HCT116 (cell line): ENCODE results near the gene PLA1A. TPM values are rescaled to one million over a fixed set of nuclear protein-coding genes. Genes with fewer than 3 reads are reported as not detected.

ENCODE experiments used
- ATAC-seq: fragments of 200-7000 bp; cut with Tn5 transposase; 2 replicates; pipeline ENCODE4 v1.9.1; 2020; ENCODE audit warnings: mild to moderate bottlenecking, moderate library complexity
- BruUV-seq: library from RNA; stranded (reverse); fragments of 400-500 nt; replicated peaks from 2 replicates; lab custom pipeline; 2021; lab: Mats Ljungman, UMichigan
- CTCF ChIA-PET: fragments of 300-600 bp; sonication (Branson Sonifier 250); formaldehyde crosslinking; loops from one replicate; lab custom pipeline; 2021; ENCODE audit warnings: antibody characterized with exemption; lab: Charles Lee
- POLR2A ChIA-PET: fragments of 300-600, 350-600 bp; sonication (Branson Sonifier 250); formaldehyde crosslinking; loops from one replicate; lab custom pipeline; 2021; ENCODE audit warnings: antibody characterized with exemption; lab: Charles Lee
- RAD21 ChIA-PET, 2 experiments: fragments of 300-600 bp; sonication (Branson Sonifier 250); formaldehyde crosslinking; loops; one replicate each; lab custom pipeline; 2023; ENCODE audit warnings: low total read pairs in 2 of 2; ENCODE audit not compliant: uncharacterized antibody in 2 of 2, unreplicated experiment in 2 of 2, low non-redundant PET in 1 of 2; lab: Charles Lee
- DNase-seq: peaks from one replicate; pipeline ENCODE4 v3.0.0-alpha.2; 2010; ENCODE audit warnings: low read depth, low spot score
- H2AFZ ChIP-seq: fragments of 200-600 bp; shearing (Covaris generic), sonication (generic); 2 replicates; pipeline ENCODE4 v1.6.1; 2017; ENCODE audit warnings: low read depth, mixed run types, mixed read lengths, antibody characterized with exemption, low read length; ENCODE audit not compliant: poor library complexity, severe bottlenecking
- H3K27ac ChIP-seq: 2 replicates; pipeline ENCODE4 v1.5.1; 2012; ENCODE audit warnings: low read depth, low read length
- H3K27me3 ChIP-seq: fragments of 200-600 bp; sonication (generic); 2 replicates; pipeline ENCODE4 v1.6.1; 2016; ENCODE audit warnings: mixed run types, low read length, mixed read lengths; ENCODE audit not compliant: insufficient read depth
- H3K36me3 ChIP-seq, 2 experiments: fragments of 200-500 bp in 1 of 2; fragments of 200-600 bp in 1 of 2; sonication (Bioruptor generic) in 1 of 2; sonication (generic) in 1 of 2; 2 replicates each; pipeline versions ENCODE4 v1.5.1 to v1.6.1; 2014 to 2016; ENCODE audit warnings: low read length in 2 of 2, inconsistent platforms in 1 of 2, mixed read lengths in 1 of 2, mixed run types in 1 of 2; ENCODE audit not compliant: insufficient read depth in 2 of 2, control insufficient read depth in 1 of 2
- H3K4me1 ChIP-seq, 2 experiments: fragments of 200-600 bp in 1 of 2; sonication (generic) in 1 of 2; 2 replicates each; pipeline versions ENCODE4 v1.5.1 to v1.6.1; 2012 to 2017; ENCODE audit warnings: low read length in 2 of 2, inconsistent platforms in 1 of 2, mild to moderate bottlenecking in 1 of 2, mixed read lengths in 1 of 2, mixed run types in 1 of 2, moderate library complexity in 1 of 2; ENCODE audit not compliant: insufficient read depth in 2 of 2, control insufficient read depth in 1 of 2
- H3K4me2 ChIP-seq: fragments of 200-600 bp; sonication (generic); 2 replicates; pipeline ENCODE4 v1.6.1; 2017; ENCODE audit warnings: mixed run types, low read length, mixed read lengths
- H3K4me3 ChIP-seq, 2 experiments: fragments of 200-600 bp in 1 of 2; sonication (generic) in 1 of 2; replicated peaks in 1 of 2; 2 replicates each; pipeline ENCODE4 v1.5.1; 2011 to 2016; ENCODE audit warnings: low read length in 2 of 2, control low read depth in 1 of 2, low read depth in 1 of 2, mild to moderate bottlenecking in 1 of 2, mixed read lengths in 1 of 2, mixed run types in 1 of 2
- H3K79me2 ChIP-seq: fragments of 200-600 bp; sonication (generic); 2 replicates; pipeline ENCODE4 v1.6.1; 2017; ENCODE audit warnings: mild to moderate bottlenecking, mixed run types, low read length, moderate library complexity, mixed read lengths; ENCODE audit not compliant: insufficient read depth
- H3K9ac ChIP-seq: fragments of 200-600 bp; sonication (generic); 2 replicates; pipeline ENCODE4 v1.6.1; 2016; ENCODE audit warnings: low read length, mixed read lengths
- H3K9me2 ChIP-seq: fragments of 200-600 bp; sonication (generic), shearing (Covaris generic); 2 replicates; pipeline ENCODE4 v1.6.1; 2017; ENCODE audit warnings: mixed run types, mild to moderate bottlenecking, moderate library complexity; ENCODE audit not compliant: insufficient read depth
- H3K9me3 ChIP-seq, 2 experiments: fragments of 200-500 bp in 1 of 2; fragments of 200-600 bp in 1 of 2; sonication (Bioruptor generic) in 1 of 2; sonication (generic) in 1 of 2; 2 replicates each; pipeline ENCODE4 v1.6.1; 2014 to 2017; ENCODE audit warnings: low read length in 2 of 2, mixed read lengths in 2 of 2, inconsistent platforms in 1 of 2, low read depth in 1 of 2, mild to moderate bottlenecking in 1 of 2, mixed run types in 1 of 2, moderate library complexity in 1 of 2; ENCODE audit not compliant: control insufficient read depth in 1 of 2, insufficient read depth in 1 of 2
- H4K20me1 ChIP-seq: fragments of 200-600 bp; sonication (generic), shearing (Covaris generic); 2 replicates; pipeline ENCODE4 v1.6.1; 2017; ENCODE audit warnings: mixed run types, mild to moderate bottlenecking, moderate library complexity; ENCODE audit not compliant: insufficient read depth
- CBX3 ChIP-seq: IDR thresholded peaks from 2 replicates; pipeline ENCODE4 v1.6.1; 2012; ENCODE audit warnings: low read depth
- CEBPB ChIP-seq: IDR thresholded peaks from 2 replicates; pipeline ENCODE4 v1.6.1; 2012; ENCODE audit warnings: low read depth
- EZH2 ChIP-seq: fragments of 200-600 bp; sonication (generic); IDR thresholded peaks from 2 replicates; pipeline ENCODE4 v1.6.1; 2017; ENCODE audit warnings: antibody characterized with exemption, mixed run types
- EZH2phosphoT487 ChIP-seq: fragments of 200-600 bp; IDR thresholded peaks from 2 replicates; pipeline ENCODE4 v1.6.1; 2018; ENCODE audit warnings: antibody characterized with exemption, borderline replicate concordance
- JUND ChIP-seq: IDR thresholded peaks from 2 replicates; pipeline ENCODE4 v1.6.1; 2012
- POLR2AphosphoS5 ChIP-seq: IDR thresholded peaks from 2 replicates; pipeline ENCODE4 v1.6.1; 2011; ENCODE audit warnings: mild to moderate bottlenecking, low read depth, low read length, moderate library complexity
- RAD21 ChIP-seq: IDR thresholded peaks from 2 replicates; pipeline ENCODE4 v1.6.1; 2012; ENCODE audit warnings: low read depth, mild to moderate bottlenecking
- REST ChIP-seq: IDR thresholded peaks from 2 replicates; pipeline ENCODE4 v1.6.1; 2012; ENCODE audit warnings: low read depth
- SIN3A ChIP-seq: IDR thresholded peaks from 2 replicates; pipeline ENCODE4 v1.6.1; 2012; ENCODE audit warnings: low read depth
- SP1 ChIP-seq: IDR thresholded peaks from 2 replicates; pipeline ENCODE4 v1.6.1; 2012; ENCODE audit warnings: low read depth
- SRF ChIP-seq: IDR thresholded peaks from 2 replicates; pipeline ENCODE4 v1.6.1; 2012; ENCODE audit warnings: low read depth
- YY1 ChIP-seq: IDR thresholded peaks from 2 replicates; pipeline ENCODE4 v1.6.1; 2011; ENCODE audit warnings: low read length, low read depth, moderate library complexity, mild to moderate bottlenecking; ENCODE audit not compliant: insufficient replicate concordance; ENCODE audit errors: extremely low read depth
- ZFX ChIP-seq: fragments of 450-650 bp; IDR thresholded peaks from 2 replicates; pipeline ENCODE4 v1.6.1; 2017
- ZNF274 ChIP-seq: fragments of 200-500 bp; sonication (Bioruptor generic); IDR thresholded peaks from 2 replicates; pipeline ENCODE4 v1.6.1; 2014; ENCODE audit warnings: mild to moderate bottlenecking, low read depth, low read length, inconsistent platforms
- intact Hi-C: fragments of 100-400 bp; cut with micrococcal nuclease; formaldehyde crosslinking; loops from 2 replicates; pipeline ENCODE4 v1.10.0; 2022
- total RNA-seq: library from RNA; stranded (reverse); gene quantifications from one replicate; pipeline ENCODE4 v1.2.1, GENCODE V29; 2021; ENCODE audit not compliant: unreplicated experiment

The PLA1A gene
- total RNA-seq, 1 experiment from 2014 or later, result not detected

- ATAC-seq, result no peak
- TF ChIP-seq CEBPB (no peak), EZH2 (no peak), REST (no peak)
- Histone ChIP-seq H4K20me1 (no peaks in the 10 kb centered on the region), H3K79me2 (no peaks in the 10 kb centered on the region), H3K27me3 (peaks cover 6% of the 10 kb centered on the region; the same call in 1 of the 2 replicates), H3K36me3 (no peaks in the 10 kb centered on the region), H3K4me2 (no peak overlapping the region), H3K9me2 (no peaks in the 10 kb centered on the region), H3K4me1 (no peaks in the 10 kb centered on the region), H3K27ac (no peak overlapping the region), H3K4me3 (no peak overlapping the region), H3K9ac (no peak overlapping the region), H2AFZ (no peak overlapping the region), H3K9me3 (no peaks in the 10 kb centered on the region; a peak in 1 of 4 replicates)
- DNase-seq, result no peak
- CTCF ChIA-PET, result interaction anchor here (1.0 kb wide), 1 partner anchor 13 kb away, joined by 3 read pairs; no protein-coding TSS in a partner anchor
- intact Hi-C loops, result no loop called here
- RAD21 ChIA-PET, result interaction anchor here in 1 of 2 experiments (0.6 kb wide), 1 partner anchor 63 kb away, joined by 3 read pairs; no protein-coding TSS in a partner anchor
- POLR2A ChIA-PET, result no interaction called here
- BruUV-seq, result no TSS peak
Observed at GRCh38 chr3:119613201-119613600, 15.5 kb downstream of the PLA1A start.

GRCh38 chr3:119613872-119614271 lies 16.2 kb downstream of the PLA1A start:
- Histone ChIP-seq H4K20me1 (no peaks in the 10 kb centered on the region), H2AFZ (no peak overlapping the region), H3K4me2 (no peak overlapping the region), H3K79me2 (no peaks in the 10 kb centered on the region), H3K27me3 (peaks cover 2% of the 10 kb centered on the region; the same call in 1 of the 2 replicates), H3K9me2 (no peaks in the 10 kb centered on the region)
- BruUV-seq, result no TSS peak
- no peak for DNase-seq
- no peak for TF ChIP-seq CBX3
- TF ChIP-seq SRF, result no peak
- no peak for TF ChIP-seq POLR2AphosphoS5
- TF ChIP-seq RAD21, result no peak
- TF ChIP-seq JUND, result no peak
- TF ChIP-seq SIN3A, result no peak
- TF ChIP-seq ZFX, result no peak
- no peak for TF ChIP-seq SP1
- no peak for TF ChIP-seq CEBPB
- TF ChIP-seq YY1, result no peak
- no peak for TF ChIP-seq EZH2phosphoT487
- TF ChIP-seq ZNF274, result no peak
- no peak for TF ChIP-seq EZH2
- TF ChIP-seq, all 23 proteins: peak for 0
- H3K4me3 ChIP-seq, result no peak overlapping the region
- ChIA-PET CTCF (no interaction called here), POLR2A (no interaction called here), RAD21 (interaction anchor here in 1 of 2 experiments (0.7 kb wide), 1 partner anchor 88 kb away, joined by 5 read pairs; no protein-coding TSS in a partner anchor)
- no peaks in the 10 kb centered on the region; a peak in 1 of 4 replicates for H3K9me3 ChIP-seq
- H3K27ac ChIP-seq, result no peak overlapping the region
- intact Hi-C loops, result no loop called here
- H3K4me1 ChIP-seq, result no peaks in the 10 kb centered on the region
- no peak overlapping the region for H3K9ac ChIP-seq
- no peak for ATAC-seq
- H3K36me3 ChIP-seq, result no peaks in the 10 kb centered on the region
